Uterus (tissue), 4 donors: ENCODE measurements around the gene C7orf57. TPM values are rescaled to one million over a fixed set of nuclear protein-coding genes. Genes with fewer than 3 reads are reported as not detected.

Experiments
- DNase-seq, 2 donors: peaks; one replicate each; pipeline ENCODE4 v3.0.0-alpha.2; 2019 to 2020
- H3K27ac ChIP-seq, 2 donors: fragments of 200-600 bp; sonication (generic); 1 replicate in 1 of 2; 2 replicates in 1 of 2; pipeline ENCODE4 v1.5.1; 2016 to 2018
- H3K27me3 ChIP-seq, 2 donors: fragments of 200-600 bp; sonication (generic); one replicate each; pipeline ENCODE4 v1.5.1; 2018 to 2019; ENCODE audit warnings: control low read depth in 1 of 2
- H3K36me3 ChIP-seq, 2 donors: fragments of 200-600 bp; sonication (generic); one replicate each; pipeline ENCODE4 v1.5.1; 2019; ENCODE audit warnings: control low read depth in 1 of 2
- H3K4me1 ChIP-seq, 2 donors: fragments of 200-600 bp; sonication (generic); one replicate each; pipeline ENCODE4 v1.5.1; 2018 to 2019; ENCODE audit warnings: control low read depth in 1 of 2
- H3K4me3 ChIP-seq, 2 donors: fragments of 200-600 bp; sonication (generic); 1 replicate in 1 of 2; 2 replicates in 1 of 2; pipeline ENCODE4 v1.5.1; 2018 to 2019; ENCODE audit warnings: mild to moderate bottlenecking in 1 of 2
- H3K9me3 ChIP-seq, 2 donors: fragments of 200-600 bp; sonication (generic); one replicate each; pipeline ENCODE4 v1.5.1; 2019; ENCODE audit warnings: control low read depth in 1 of 2
- POLR2A ChIP-seq, 2 donors: fragments of 450-650 bp; IDR thresholded peaks; one replicate each; pipeline ENCODE4 v1.6.1; 2016; ENCODE audit warnings: antibody characterized with exemption in 2 of 2, mild to moderate bottlenecking in 1 of 2, moderate library complexity in 1 of 2
- intact Hi-C: fragments of 100-400 bp; cut with DNase I; formaldehyde crosslinking; loops from one replicate; pipeline ENCODE4 v1.15.1; 2023; ENCODE audit warnings: low total_unique reads
- total RNA-seq, 4 donors: library from RNA; depleted of rRNA in 3 of 4; stranded (reverse); fragments of >200 nt in 3 of 4; gene quantifications; one replicate each; pipeline versions ENCODE4 v1.1.0 to v1.2.4, GENCODE V29; 2014 to 2023
- TF ChIP-seq, protein P1 (sequence below), 4 experiments: fragments of 200-600 bp in 2 of 4; fragments of 450-650 bp in 2 of 4; sonication (generic) in 2 of 4; IDR thresholded peaks; one replicate each; pipeline ENCODE4 v1.5.1; 2016 to 2019; ENCODE audit warnings: antibody characterized with exemption in 4 of 4, mild to moderate bottlenecking in 2 of 4, moderate library complexity in 1 of 4
- donor health status: DM: yes; HTN: yes; CAD: no.

Gene C7orf57
- total RNA-seq, 4 donors from 2014 or later = 0.76 TPM; not detected in 3

DNA sequence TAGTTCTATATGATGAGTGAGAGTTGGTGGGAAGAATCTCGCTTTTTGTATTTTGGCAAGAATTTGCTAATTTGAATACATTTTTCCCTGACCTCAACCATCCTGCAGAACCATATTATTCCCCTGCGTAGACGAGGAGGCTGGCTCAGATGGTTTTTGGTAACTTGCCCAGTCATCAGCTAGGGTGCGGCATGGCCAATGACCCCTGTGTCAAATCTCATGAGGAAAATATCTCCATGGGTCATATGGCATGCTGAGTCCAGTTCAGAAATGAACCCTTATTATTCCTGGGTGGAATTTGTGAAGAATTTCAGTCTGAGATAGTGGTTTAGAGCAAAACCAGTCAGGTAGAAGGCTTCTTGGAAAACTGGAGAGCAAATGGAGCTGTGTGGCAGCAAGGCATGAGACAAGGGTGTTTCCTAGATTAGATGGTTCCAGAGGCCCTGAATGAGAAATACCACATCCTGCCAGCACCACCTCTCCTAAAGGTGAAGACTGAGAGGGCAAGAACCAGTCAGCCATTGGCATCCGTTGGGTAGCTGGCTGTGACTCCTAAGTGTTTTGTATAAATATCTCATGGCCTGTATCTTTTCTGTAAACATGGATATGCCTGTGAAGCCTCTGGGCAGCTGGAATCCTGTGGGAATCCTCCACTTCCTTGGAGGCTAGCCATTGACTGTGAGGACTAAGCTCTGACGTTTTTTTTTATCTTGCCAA, 47.9 kb downstream of the C7orf57 start:
- H3K27me3 ChIP-seq = no peaks in the 10 kb centered on the region
- intact Hi-C loops = no loop called here
- DNase-seq = no peak
- H3K4me3 ChIP-seq = no peak overlapping the region
- H3K36me3 ChIP-seq = no peaks in the 10 kb centered on the region
- H3K4me1 ChIP-seq = peaks cover 5 to 6% of the 10 kb centered on the region in 2 donors
- no peaks in the 10 kb centered on the region for H3K9me3 ChIP-seq
- no peak for TF ChIP-seq POLR2A (IDR thresholded peaks at IDR 0.05)
- TF ChIP-seq, protein P1, sequence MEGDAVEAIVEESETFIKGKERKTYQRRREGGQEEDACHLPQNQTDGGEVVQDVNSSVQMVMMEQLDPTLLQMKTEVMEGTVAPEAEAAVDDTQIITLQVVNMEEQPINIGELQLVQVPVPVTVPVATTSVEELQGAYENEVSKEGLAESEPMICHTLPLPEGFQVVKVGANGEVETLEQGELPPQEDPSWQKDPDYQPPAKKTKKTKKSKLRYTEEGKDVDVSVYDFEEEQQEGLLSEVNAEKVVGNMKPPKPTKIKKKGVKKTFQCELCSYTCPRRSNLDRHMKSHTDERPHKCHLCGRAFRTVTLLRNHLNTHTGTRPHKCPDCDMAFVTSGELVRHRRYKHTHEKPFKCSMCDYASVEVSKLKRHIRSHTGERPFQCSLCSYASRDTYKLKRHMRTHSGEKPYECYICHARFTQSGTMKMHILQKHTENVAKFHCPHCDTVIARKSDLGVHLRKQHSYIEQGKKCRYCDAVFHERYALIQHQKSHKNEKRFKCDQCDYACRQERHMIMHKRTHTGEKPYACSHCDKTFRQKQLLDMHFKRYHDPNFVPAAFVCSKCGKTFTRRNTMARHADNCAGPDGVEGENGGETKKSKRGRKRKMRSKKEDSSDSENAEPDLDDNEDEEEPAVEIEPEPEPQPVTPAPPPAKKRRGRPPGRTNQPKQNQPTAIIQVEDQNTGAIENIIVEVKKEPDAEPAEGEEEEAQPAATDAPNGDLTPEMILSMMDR (IDR thresholded peaks at IDR 0.05) = no peak
- peak overlapping the region in 1 of 2 donors; percentile 34 for H3K27ac ChIP-seq

GRCh38 chr7:48084727-48085432, 49.5 kb downstream of the C7orf57 start:
- DNase-seq = peak; percentile 76 to 86
- Histone ChIP-seq H3K27ac (peak overlapping the region; percentile 82 to 88), H3K27me3 (no peaks in the 10 kb centered on the region), H3K36me3 (no peaks in the 10 kb centered on the region), H3K4me1 (peaks cover 6 to 10% of the 10 kb centered on the region in 2 donors), H3K9me3 (no peaks in the 10 kb centered on the region), H3K4me3 (no peak overlapping the region)
- intact Hi-C loops = no loop called here
- TF ChIP-seq POLR2A (IDR thresholded peaks at IDR 0.05) = peak in 1 of 2 donors; percentile 48
- TF ChIP-seq, protein P1 (IDR thresholded peaks at IDR 0.05) = no peak

- no peak for TF ChIP-seq POLR2A (IDR thresholded peaks at IDR 0.05)
- TF ChIP-seq, protein P1 (IDR thresholded peaks at IDR 0.05) = no peak
- Histone ChIP-seq H3K4me3 (no peak overlapping the region), H3K9me3 (no peaks in the 10 kb centered on the region), H3K27ac (peak overlapping the region; percentile 82 to 88), H3K4me1 (peaks cover 6 to 11% of the 10 kb centered on the region in 2 donors), H3K27me3 (no peaks in the 10 kb centered on the region), H3K36me3 (no peaks in the 10 kb centered on the region)
- DNase-seq = no peak
- intact Hi-C loops = no loop called here
Observed at GRCh38 chr7:48085433-48085791, 50.1 kb downstream of the C7orf57 start.

- no peaks in the 10 kb centered on the region for H3K36me3 ChIP-seq
- TF ChIP-seq POLR2A (IDR thresholded peaks at IDR 0.05) = no peak
- TF ChIP-seq, protein P1 (IDR thresholded peaks at IDR 0.05) = no peak
- no peak overlapping the region for H3K4me3 ChIP-seq
- intact Hi-C loops = no loop called here
- no peaks in the 10 kb centered on the region for H3K27me3 ChIP-seq
- peaks cover 6 to 11% of the 10 kb centered on the region in 2 donors for H3K4me1 ChIP-seq
- H3K9me3 ChIP-seq = no peaks in the 10 kb centered on the region
- no peak for DNase-seq
- peak overlapping the region; percentile 82 to 88 for H3K27ac ChIP-seq
Observed at GRCh38 chr7:48085942-48086341, 50.6 kb downstream of the C7orf57 start.

DNA sequence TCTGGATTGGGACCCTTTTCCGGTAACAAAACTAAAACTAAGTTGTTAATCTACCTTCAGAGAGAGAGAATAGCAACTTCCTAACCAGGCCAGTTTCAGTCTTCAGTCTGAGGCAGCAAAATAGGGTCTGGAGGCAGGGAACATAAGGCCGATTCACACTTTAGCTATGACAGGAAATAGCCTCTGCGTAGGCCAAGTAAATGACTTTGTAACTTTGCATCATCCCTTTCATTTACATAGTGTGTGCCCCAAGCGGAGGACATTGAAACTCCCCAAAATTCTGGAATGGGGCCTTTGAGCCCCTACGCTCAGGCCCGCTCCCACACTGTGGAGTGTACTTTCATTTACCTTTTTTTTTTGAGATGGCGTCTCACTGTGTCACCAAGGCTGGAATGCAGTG, 52.0 kb downstream of the C7orf57 start:
- TF ChIP-seq POLR2A (IDR thresholded peaks at IDR 0.05) = no peak
- TF ChIP-seq, protein P1 (IDR thresholded peaks at IDR 0.05) = no peak
- no peak overlapping the region for H3K4me3 ChIP-seq
- intact Hi-C loops = no loop called here
- H3K9me3 ChIP-seq = no peaks in the 10 kb centered on the region
- peak overlapping the region; percentile 82 to 88 for H3K27ac ChIP-seq
- H3K27me3 ChIP-seq = no peaks in the 10 kb centered on the region
- no peak for DNase-seq
- peaks cover 6 to 11% of the 10 kb centered on the region in 2 donors for H3K4me1 ChIP-seq
- no peaks in the 10 kb centered on the region for H3K36me3 ChIP-seq
